SK-N-SH (cell line): ENCODE measurements around the gene PACC1. TPM values are rescaled to one million over a fixed set of nuclear protein-coding genes. Genes with fewer than 3 reads are reported as not detected.

Source experiments
- CTCF ChIA-PET: fragments of 300-600, 350-600 bp; formaldehyde crosslinking; extraction: SDS; loops from one replicate; lab custom pipeline; 2021; lab: Yijun Ruan, JAX
- POLR2A ChIA-PET: fragments of 350-600 bp; sonication (Branson Sonifier 250); formaldehyde crosslinking; extraction: SDS; loops from one replicate; lab custom pipeline; 2020; ENCODE audit warnings: antibody characterized with exemption, inconsistent platforms; lab: Yijun Ruan, JAX
- DNase-seq: peaks from one replicate; pipeline ENCODE4 v3.0.0; 2012
- H2AFZ ChIP-seq: fragments of 200-600 bp; sonication (generic); 2 replicates; pipeline ENCODE4 v1.8.1; 2016; ENCODE audit warnings: antibody characterized with exemption, mild to moderate bottlenecking, low read depth
- H3F3A ChIP-seq: fragments of 200-600 bp; sonication (generic); replicated peaks from 2 replicates; pipeline ENCODE3; 2016; ENCODE audit warnings: antibody characterized with exemption, mild to moderate bottlenecking; ENCODE audit not compliant: insufficient read depth
- H3K27ac ChIP-seq, 2 experiments: fragments of 200-500 bp in 1 of 2; fragments of 200-600 bp in 1 of 2; sonication (Bioruptor generic) in 1 of 2; sonication (generic), shearing (Covaris generic) in 1 of 2; 2 replicates each; pipeline versions ENCODE4 v1.5.1 to v1.6.1; 2014 to 2016; ENCODE audit warnings: low read depth in 2 of 2, inconsistent platforms in 1 of 2, low read length in 1 of 2, mild to moderate bottlenecking in 1 of 2, mixed read lengths in 1 of 2
- H3K27me3 ChIP-seq: fragments of 200-600 bp; sonication (generic), shearing (Covaris generic); 2 replicates; pipeline ENCODE4 v1.6.1; 2016; ENCODE audit warnings: mixed run types; ENCODE audit not compliant: insufficient read depth
- H3K36me3 ChIP-seq, 2 experiments: fragments of 200-500 bp in 1 of 2; fragments of 200-600 bp in 1 of 2; sonication (Bioruptor generic) in 1 of 2; sonication (generic) in 1 of 2; replicated peaks in 1 of 2; 2 replicates each; pipeline versions ENCODE3 to v1.5.1; 2014 to 2016; ENCODE audit warnings: low read length in 1 of 2, mild to moderate bottlenecking in 1 of 2; ENCODE audit not compliant: insufficient read depth in 2 of 2, control insufficient read depth in 1 of 2
- H3K4me1 ChIP-seq, 2 experiments: fragments of 200-500 bp in 1 of 2; fragments of 200-600 bp in 1 of 2; sonication (Bioruptor generic) in 1 of 2; sonication (generic), shearing (Covaris generic) in 1 of 2; 2 replicates each; pipeline versions ENCODE4 v1.5.1 to v1.6.1; 2014 to 2016; ENCODE audit warnings: low read depth in 1 of 2, low read length in 1 of 2, mixed run types in 1 of 2; ENCODE audit not compliant: insufficient read depth in 2 of 2, control insufficient read depth in 1 of 2
- H3K4me2 ChIP-seq: fragments of 200-600 bp; sonication (generic), shearing (Covaris generic); 2 replicates; pipeline ENCODE4 v1.6.1; 2017; ENCODE audit warnings: mixed run types
- H3K4me3 ChIP-seq, 2 experiments: fragments of 200-500 bp in 1 of 2; fragments of 200-600 bp in 1 of 2; sonication (Bioruptor generic) in 1 of 2; sonication (generic), shearing (Covaris generic) in 1 of 2; 2 replicates each; pipeline versions ENCODE4 v1.5.1 to v1.8.1; 2014 to 2016; ENCODE audit warnings: low read depth in 2 of 2, inconsistent platforms in 1 of 2, low read length in 1 of 2, mild to moderate bottlenecking in 1 of 2, mixed read lengths in 1 of 2, moderate library complexity in 1 of 2
- H3K79me2 ChIP-seq: fragments of 200-600 bp; sonication (generic); 2 replicates; pipeline ENCODE4 v1.8.1; 2017; ENCODE audit warnings: mild to moderate bottlenecking; ENCODE audit not compliant: insufficient read depth
- H3K9ac ChIP-seq: fragments of 200-600 bp; sonication (generic); 2 replicates; pipeline ENCODE4 v1.6.1; 2017; ENCODE audit warnings: mixed run types
- H3K9me2 ChIP-seq: fragments of 200-600 bp; sonication (generic); 2 replicates; pipeline ENCODE4 v1.6.1; 2017; ENCODE audit warnings: mixed run types
- H3K9me3 ChIP-seq: fragments of 200-600 bp; sonication (generic); 2 replicates; pipeline ENCODE4 v1.6.1; 2017; ENCODE audit warnings: mixed run types, mild to moderate bottlenecking, moderate library complexity
- H4K20me1 ChIP-seq: fragments of 200-600 bp; sonication (generic); 2 replicates; pipeline ENCODE4 v1.6.1; 2017; ENCODE audit warnings: mild to moderate bottlenecking, mixed run types; ENCODE audit not compliant: insufficient read depth
- CHD2 ChIP-seq: fragments of 150-350 bp; IDR thresholded peaks from 2 replicates; pipeline ENCODE4 v1.6.1; 2018; ENCODE audit warnings: low read length; ENCODE audit not compliant: partially characterized antibody
- ELF1 ChIP-seq: IDR thresholded peaks from 2 replicates; pipeline ENCODE4 v1.4.0; 2012
- EZH2phosphoT487 ChIP-seq: fragments of 200-600 bp; sonication (generic); IDR thresholded peaks from 2 replicates; pipeline ENCODE4 v1.6.1; 2017; ENCODE audit warnings: low read depth, mixed run types, mild to moderate bottlenecking, antibody characterized with exemption, moderate library complexity, borderline replicate concordance
- FOXM1 ChIP-seq: IDR thresholded peaks from 2 replicates; pipeline ENCODE4 v1.4.0; 2012; ENCODE audit warnings: low read depth, mild to moderate bottlenecking
- GABPA ChIP-seq: IDR thresholded peaks from 2 replicates; pipeline ENCODE4 v1.4.0; 2012; ENCODE audit warnings: low read depth, mild to moderate bottlenecking
- GATA2 ChIP-seq: sonication (generic); formaldehyde crosslinking; IDR thresholded peaks from 2 replicates; pipeline ENCODE4 v1.5.0; 2020; ENCODE audit warnings: mild to moderate bottlenecking, missing genetic modification reagents
- MEF2A ChIP-seq: IDR thresholded peaks from 2 replicates; pipeline ENCODE4 v1.4.0; 2012; ENCODE audit warnings: low read depth, borderline replicate concordance
- NRF1 ChIP-seq: IDR thresholded peaks from 2 replicates; pipeline ENCODE4 v1.6.1; 2012; ENCODE audit warnings: low read depth, mild to moderate bottlenecking, low read length
- POLR2AphosphoS5 ChIP-seq: IDR thresholded peaks from 2 replicates; pipeline ENCODE4 v1.6.1; 2012; ENCODE audit warnings: low read depth, low read length
- TEAD4 ChIP-seq: IDR thresholded peaks from 2 replicates; pipeline ENCODE4 v1.4.0; 2012; ENCODE audit warnings: mild to moderate bottlenecking, borderline replicate concordance; ENCODE audit not compliant: insufficient read depth
- WGBS: methylation state at CpG from one replicate; pipeline ENCODE4 v1.1.6; 2017; ENCODE audit warnings: low lambda C conversion rate; 5-methylcytosine and 5-hydroxymethylcytosine counted together
- polyA plus RNA-seq, 3 experiments: library from polyadenylated mRNA; depleted of rRNA; stranded (reverse); fragments of >200 nt; gene quantifications; 2 replicates each; pipeline ENCODE4 v1.2.3, GENCODE V29; 2012

Gene PACC1
- polyA plus RNA-seq, 1 of the 3 experiments (the other 2 are of a cell fraction), result 23.1 TPM

DNA sequence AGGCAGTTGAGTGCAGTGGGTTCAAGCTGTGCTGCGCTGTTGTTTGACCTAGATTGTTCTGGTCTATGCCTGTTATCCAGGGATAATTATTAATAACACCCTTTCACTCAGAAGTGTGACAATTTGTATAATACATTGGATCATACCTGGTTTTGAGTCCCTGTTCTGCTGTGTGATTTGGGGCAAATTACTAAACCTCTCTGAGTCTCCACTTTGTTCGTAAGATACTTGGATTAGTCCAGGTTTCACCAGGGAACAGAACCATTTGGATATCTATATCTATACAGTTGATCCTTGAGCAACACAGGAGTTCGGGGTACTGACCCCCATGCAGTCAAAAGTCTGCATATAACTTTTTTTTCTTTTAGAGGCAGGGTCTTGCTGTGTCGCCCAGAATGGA, 20.3 kb upstream of the PACC1 start:
- Histone ChIP-seq H3K4me1 (peaks cover 0 to 14% of the 10 kb centered on the region in 2 experiments; a peak in 1 of 4 replicates), H3K27me3 (no peaks in the 10 kb centered on the region), H3K27ac (no peak overlapping the region), H3K9me3 (no peaks in the 10 kb centered on the region), H3K36me3 (no peaks in the 10 kb centered on the region), H4K20me1 (no peaks in the 10 kb centered on the region), H3K9me2 (no peaks in the 10 kb centered on the region), H3K9ac (no peak overlapping the region), H3K4me3 (no peak overlapping the region), H3F3A (peaks cover 3% of the 10 kb centered on the region), H3K4me2 (no peak overlapping the region), H2AFZ (no peak overlapping the region), H3K79me2 (peaks cover 25% of the 10 kb centered on the region)
- no peak for DNase-seq
- CTCF ChIA-PET, result interaction anchor here (3.6 kb wide), 1 partner anchor 21 kb away, joined by 15 read pairs; no protein-coding TSS in a partner anchor
- TF ChIP-seq MEF2A, result no peak
- no peak for TF ChIP-seq CHD2
- TF ChIP-seq FOXM1, result no peak
- TF ChIP-seq GABPA, result no peak
- TF ChIP-seq EZH2phosphoT487, result no peak
- no peak for TF ChIP-seq POLR2AphosphoS5
- no peak for TF ChIP-seq TEAD4
- no peak for TF ChIP-seq ELF1
- no peak for TF ChIP-seq NRF1
- POLR2A ChIA-PET, result no interaction called here
- WGBS, result 92% methylated on average over 4 of the region's 4 CpGs

- H4K20me1 ChIP-seq, result no peaks in the 10 kb centered on the region
- DNase-seq, result peak; percentile 31
- H3K9me2 ChIP-seq, result no peaks in the 10 kb centered on the region
- peak overlapping the region; percentile 71; the same call in 1 of the 2 replicates for H3K9ac ChIP-seq
- POLR2A ChIA-PET, result no interaction called here
- peak overlapping the region; percentile 86 for H2AFZ ChIP-seq
- no peak overlapping the region for H3K27ac ChIP-seq
- no peaks in the 10 kb centered on the region for H3K27me3 ChIP-seq
- no peak for TF ChIP-seq GATA2
- peak overlapping the region; percentile 89 for H3K4me2 ChIP-seq
- CTCF ChIA-PET, result interaction anchor here (1.0 to 3.6 kb wide), 3 partner anchors 12 to 23 kb away, joined by 3 to 15 read pairs (median 13); no protein-coding TSS in a partner anchor
- H3K36me3 ChIP-seq, result no peaks in the 10 kb centered on the region
- peaks cover 0 to 14% of the 10 kb centered on the region in 2 experiments; a peak in 1 of 4 replicates for H3K4me1 ChIP-seq
- peaks cover 3% of the 10 kb centered on the region for H3F3A ChIP-seq
- peak overlapping the region; percentile 66 to 80 for H3K4me3 ChIP-seq
- WGBS, result 69% methylated on average over 8 of the region's 17 CpGs
- H3K9me3 ChIP-seq, result no peaks in the 10 kb centered on the region
- H3K79me2 ChIP-seq, result peaks cover 17% of the 10 kb centered on the region
These were observed 19.1 kb upstream of the PACC1 start for GRCh38 chr1:212433577-212434462.
